ENCODE measurements around the gene PADI2. TPM values are rescaled to one million over a fixed set of nuclear protein-coding genes. Genes with fewer than 3 reads are reported as not detected.

The PADI2 gene
- total RNA-seq, 1 experiment from 2014 or later: 27.7 TPM

DNA sequence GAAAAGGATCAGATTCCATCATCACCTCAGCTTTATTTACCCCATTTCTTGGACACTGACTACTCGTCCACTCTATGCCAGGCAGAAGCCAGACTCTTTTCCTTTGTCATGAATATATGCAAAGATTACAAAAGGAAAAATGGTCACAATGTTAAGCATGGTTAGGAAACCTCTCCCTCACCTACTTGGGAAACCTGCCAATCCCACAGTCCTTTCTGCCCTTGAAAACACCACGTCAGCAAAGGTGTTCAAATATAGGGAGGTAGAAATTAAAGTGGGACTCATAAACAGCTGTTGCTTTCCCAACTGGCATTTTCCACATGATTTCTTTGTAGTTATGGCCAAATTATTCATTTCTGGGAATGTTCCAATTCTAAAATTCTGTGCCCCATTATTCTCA lies 91.4 kb downstream of the PADI2 start:
- ChIA-PET CTCF (no interaction called here), POLR2A (ENCODE audit: low non-redundant PET) (no interaction called here)
- Histone ChIP-seq H3K4me1 (ENCODE audit: insufficient read depth, low read length, poor library complexity, severe bottlenecking) (peaks cover 26% of the 10 kb centered on the region), H3K36me3 (ENCODE audit: insufficient read depth, low read length, poor library complexity, severe bottlenecking) (peaks cover 63% of the 10 kb centered on the region), H3K9me3 (ENCODE audit: low read depth, low read length, poor library complexity, severe bottlenecking) (no peaks in the 10 kb centered on the region), H3K27me3 (replicated peaks; ENCODE audit: insufficient read depth, low read depth, low read length, poor library complexity) (no peaks in the 10 kb centered on the region), H3K27ac (ENCODE audit: low read depth, low read length, poor library complexity, severe bottlenecking) (no peak overlapping the region), H3K4me3 (ENCODE audit: low read depth, low read length, poor library complexity, severe bottlenecking) (no peak overlapping the region)
- no peak for DNase-seq (ENCODE audit: low spot score)
- BruUV-seq (replicated peaks): no TSS peak
- intact Hi-C loops (cut with micrococcal nuclease; ENCODE audit: unreplicated experiment): no loop called here
- TF ChIP-seq, protein P1, sequence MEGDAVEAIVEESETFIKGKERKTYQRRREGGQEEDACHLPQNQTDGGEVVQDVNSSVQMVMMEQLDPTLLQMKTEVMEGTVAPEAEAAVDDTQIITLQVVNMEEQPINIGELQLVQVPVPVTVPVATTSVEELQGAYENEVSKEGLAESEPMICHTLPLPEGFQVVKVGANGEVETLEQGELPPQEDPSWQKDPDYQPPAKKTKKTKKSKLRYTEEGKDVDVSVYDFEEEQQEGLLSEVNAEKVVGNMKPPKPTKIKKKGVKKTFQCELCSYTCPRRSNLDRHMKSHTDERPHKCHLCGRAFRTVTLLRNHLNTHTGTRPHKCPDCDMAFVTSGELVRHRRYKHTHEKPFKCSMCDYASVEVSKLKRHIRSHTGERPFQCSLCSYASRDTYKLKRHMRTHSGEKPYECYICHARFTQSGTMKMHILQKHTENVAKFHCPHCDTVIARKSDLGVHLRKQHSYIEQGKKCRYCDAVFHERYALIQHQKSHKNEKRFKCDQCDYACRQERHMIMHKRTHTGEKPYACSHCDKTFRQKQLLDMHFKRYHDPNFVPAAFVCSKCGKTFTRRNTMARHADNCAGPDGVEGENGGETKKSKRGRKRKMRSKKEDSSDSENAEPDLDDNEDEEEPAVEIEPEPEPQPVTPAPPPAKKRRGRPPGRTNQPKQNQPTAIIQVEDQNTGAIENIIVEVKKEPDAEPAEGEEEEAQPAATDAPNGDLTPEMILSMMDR (conservative IDR thresholded peaks at IDR 0.05; ENCODE audit: low read depth, low read length): no peak
- no peak for TF ChIP-seq EZH2 (IDR thresholded peaks at IDR 0.05; ENCODE audit: borderline replicate concordance, low read depth, low read length, poor library complexity, severe bottlenecking)

DNA sequence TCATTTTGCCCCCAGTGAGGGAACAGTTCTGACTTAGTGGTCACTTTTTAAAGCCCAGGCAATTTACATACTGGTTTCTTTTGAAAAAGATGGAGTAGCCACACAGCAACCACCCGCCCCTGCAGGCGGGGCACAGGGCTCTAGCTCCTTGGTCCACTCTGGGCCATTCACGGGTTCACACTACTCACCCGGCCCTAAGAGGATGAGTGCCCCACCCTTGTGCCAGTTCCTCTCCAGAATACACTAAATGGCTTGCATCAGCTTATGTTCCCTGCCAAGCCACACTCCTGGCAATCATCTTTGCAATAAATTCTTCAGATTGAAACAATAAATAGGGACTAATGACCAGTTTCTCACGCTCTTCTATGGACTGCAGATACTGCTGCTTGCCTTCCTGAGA lies 91.8 kb downstream of the PADI2 start:
- Histone ChIP-seq H3K36me3 (ENCODE audit: insufficient read depth, low read length, poor library complexity, severe bottlenecking) (peaks cover 64% of the 10 kb centered on the region), H3K4me3 (ENCODE audit: low read depth, low read length, poor library complexity, severe bottlenecking) (no peak overlapping the region), H3K4me1 (ENCODE audit: insufficient read depth, low read length, poor library complexity, severe bottlenecking) (peaks cover 26% of the 10 kb centered on the region), H3K27me3 (replicated peaks; ENCODE audit: insufficient read depth, low read depth, low read length, poor library complexity) (no peaks in the 10 kb centered on the region), H3K27ac (ENCODE audit: low read depth, low read length, poor library complexity, severe bottlenecking) (no peak overlapping the region), H3K9me3 (ENCODE audit: low read depth, low read length, poor library complexity, severe bottlenecking) (no peaks in the 10 kb centered on the region)
- ChIA-PET POLR2A (ENCODE audit: low non-redundant PET) (no interaction called here), CTCF (no interaction called here)
- DNase-seq (ENCODE audit: low spot score): no peak
- BruUV-seq (replicated peaks): no TSS peak
- intact Hi-C loops (cut with micrococcal nuclease; ENCODE audit: unreplicated experiment): no loop called here
- TF ChIP-seq, protein P1 (conservative IDR thresholded peaks at IDR 0.05; ENCODE audit: low read depth, low read length): no peak
- TF ChIP-seq EZH2 (IDR thresholded peaks at IDR 0.05; ENCODE audit: borderline replicate concordance, low read depth, low read length, poor library complexity, severe bottlenecking): no peak

DNA sequence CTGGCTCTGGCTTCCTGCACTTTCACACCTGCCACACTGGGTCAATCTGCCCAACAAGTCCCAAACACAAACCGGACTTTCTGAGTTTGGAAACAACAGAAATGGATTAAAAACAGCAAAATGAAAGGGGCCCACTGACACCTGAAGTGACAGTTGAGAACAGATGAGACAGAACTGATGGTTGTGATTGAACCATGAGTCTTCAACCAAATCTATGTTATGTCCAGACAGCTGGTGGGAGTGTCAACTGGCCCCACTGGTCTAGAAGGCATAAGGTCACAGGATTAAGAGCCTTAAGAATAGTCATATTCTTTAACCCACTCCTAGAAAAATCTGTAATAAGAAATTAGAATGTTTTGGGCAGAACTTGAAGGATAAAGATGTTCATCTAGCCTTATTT lies 94.5 kb downstream of the PADI2 start:
- CTCF ChIA-PET: no interaction called here
- peaks cover 87% of the 10 kb centered on the region for H3K36me3 ChIP-seq (ENCODE audit: insufficient read depth, low read length, poor library complexity, severe bottlenecking)
- TF ChIP-seq, protein P1 (conservative IDR thresholded peaks at IDR 0.05; ENCODE audit: low read depth, low read length): no peak
- TF ChIP-seq EZH2 (IDR thresholded peaks at IDR 0.05; ENCODE audit: borderline replicate concordance, low read depth, low read length, poor library complexity, severe bottlenecking): no peak
- no TSS peak for BruUV-seq (replicated peaks)
- H3K9me3 ChIP-seq (ENCODE audit: low read depth, low read length, poor library complexity, severe bottlenecking): no peaks in the 10 kb centered on the region
- H3K27ac ChIP-seq (ENCODE audit: low read depth, low read length, poor library complexity, severe bottlenecking): no peak overlapping the region
- intact Hi-C loops (cut with micrococcal nuclease; ENCODE audit: unreplicated experiment): no loop called here
- no peak for DNase-seq (ENCODE audit: low spot score)
- no peak overlapping the region for H3K4me3 ChIP-seq (ENCODE audit: low read depth, low read length, poor library complexity, severe bottlenecking)
- POLR2A ChIA-PET (ENCODE audit: low non-redundant PET): interaction anchor here (0.6 kb wide), 1 partner anchor 114 kb away, joined by 7 read pairs; no protein-coding TSS in a partner anchor
- peaks cover 2% of the 10 kb centered on the region for H3K4me1 ChIP-seq (ENCODE audit: insufficient read depth, low read length, poor library complexity, severe bottlenecking)
- H3K27me3 ChIP-seq (replicated peaks; ENCODE audit: insufficient read depth, low read depth, low read length, poor library complexity): no peaks in the 10 kb centered on the region
